GM12872 (cell line): ENCODE data around the gene LAS1L.

ENCODE experiments used
- TF ChIP-seq, protein P1 (sequence below): IDR thresholded peaks from 3 replicates; pipeline ENCODE4 v1.5.1; 2011; ENCODE audit warnings: low read depth, mild to moderate bottlenecking, low read length, moderate library complexity; ENCODE audit not compliant: insufficient read depth

LAS1L gene

DNA sequence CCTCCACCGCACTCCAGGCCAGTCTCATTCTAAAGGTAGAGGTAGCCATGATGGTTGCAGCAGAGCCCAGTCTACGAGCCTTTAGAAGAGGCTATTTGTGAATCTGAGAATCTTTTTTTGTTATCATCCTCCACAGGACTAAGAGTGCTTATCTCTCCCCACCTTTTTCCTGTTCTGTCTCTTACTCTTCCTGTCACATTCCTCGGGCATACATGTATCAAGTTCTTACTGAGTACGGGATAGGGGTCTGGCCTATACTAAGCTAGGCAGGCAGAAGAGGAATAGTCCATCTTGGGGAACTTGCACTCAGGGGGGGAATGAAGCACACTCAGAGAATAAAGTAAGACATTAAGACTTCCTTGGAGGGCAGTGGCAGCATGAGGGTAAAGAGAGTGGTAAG is 25.7 kb downstream of the LAS1L start:
- TF ChIP-seq, protein P1, sequence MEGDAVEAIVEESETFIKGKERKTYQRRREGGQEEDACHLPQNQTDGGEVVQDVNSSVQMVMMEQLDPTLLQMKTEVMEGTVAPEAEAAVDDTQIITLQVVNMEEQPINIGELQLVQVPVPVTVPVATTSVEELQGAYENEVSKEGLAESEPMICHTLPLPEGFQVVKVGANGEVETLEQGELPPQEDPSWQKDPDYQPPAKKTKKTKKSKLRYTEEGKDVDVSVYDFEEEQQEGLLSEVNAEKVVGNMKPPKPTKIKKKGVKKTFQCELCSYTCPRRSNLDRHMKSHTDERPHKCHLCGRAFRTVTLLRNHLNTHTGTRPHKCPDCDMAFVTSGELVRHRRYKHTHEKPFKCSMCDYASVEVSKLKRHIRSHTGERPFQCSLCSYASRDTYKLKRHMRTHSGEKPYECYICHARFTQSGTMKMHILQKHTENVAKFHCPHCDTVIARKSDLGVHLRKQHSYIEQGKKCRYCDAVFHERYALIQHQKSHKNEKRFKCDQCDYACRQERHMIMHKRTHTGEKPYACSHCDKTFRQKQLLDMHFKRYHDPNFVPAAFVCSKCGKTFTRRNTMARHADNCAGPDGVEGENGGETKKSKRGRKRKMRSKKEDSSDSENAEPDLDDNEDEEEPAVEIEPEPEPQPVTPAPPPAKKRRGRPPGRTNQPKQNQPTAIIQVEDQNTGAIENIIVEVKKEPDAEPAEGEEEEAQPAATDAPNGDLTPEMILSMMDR = no peak

DNA sequence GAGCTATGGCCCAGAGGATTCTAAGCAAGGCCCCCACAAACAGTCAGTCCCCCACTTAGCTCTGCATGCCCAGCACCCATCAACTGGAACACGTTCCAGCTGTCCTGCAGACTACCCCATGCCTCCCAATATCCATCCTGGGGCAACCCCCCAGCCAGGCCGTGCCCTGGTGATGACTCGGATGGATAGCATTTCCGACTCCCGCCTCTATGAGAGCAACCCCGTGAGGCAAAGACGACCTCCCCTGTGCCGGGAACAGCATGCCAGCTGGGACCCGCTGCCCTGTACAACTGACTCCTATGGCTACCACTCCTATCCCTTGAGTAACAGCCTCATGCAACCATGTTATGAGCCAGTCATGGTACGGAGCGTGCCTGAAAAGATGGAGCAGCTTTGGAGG is 32.0 kb downstream of the LAS1L start:
- TF ChIP-seq, protein P1 = no peak

DNA sequence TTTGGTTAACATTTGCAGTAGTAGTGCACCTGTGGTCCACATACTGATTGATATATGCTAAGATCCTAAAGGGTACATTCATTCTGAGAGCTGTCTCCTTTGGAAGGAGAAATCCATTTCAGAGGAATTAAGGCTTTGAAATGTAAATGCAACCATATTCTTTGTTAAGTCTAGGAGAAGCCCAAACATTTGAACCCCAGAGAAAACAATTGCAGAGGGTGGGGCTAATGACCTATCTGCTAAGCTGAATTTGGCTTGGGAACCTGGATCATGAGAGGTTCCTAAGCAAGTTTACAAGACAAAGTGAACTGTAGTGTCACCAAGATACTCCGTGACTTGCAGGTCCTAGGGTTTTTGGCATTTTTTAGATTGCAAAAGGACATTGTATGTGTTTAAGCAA is 41.2 kb downstream of the LAS1L start:
- TF ChIP-seq, protein P1 = no peak

DNA sequence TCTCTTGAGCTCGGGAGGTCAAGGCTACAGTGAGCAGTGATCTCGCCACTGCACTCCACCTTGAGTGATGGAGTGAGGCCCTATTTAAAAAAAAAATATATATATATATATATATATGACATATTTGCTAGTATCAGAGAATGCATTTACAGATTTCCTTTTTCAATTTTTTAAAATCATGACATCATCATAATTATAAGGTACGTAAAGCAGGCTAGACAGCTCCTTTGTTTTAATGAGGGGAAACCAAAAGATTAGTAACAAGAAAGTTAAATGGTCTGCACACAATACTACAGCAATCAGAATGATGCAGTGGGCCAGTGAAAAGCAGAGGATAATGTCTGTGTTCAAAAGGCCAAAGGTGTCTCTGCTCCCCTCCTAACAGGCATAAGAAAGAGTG is 43.0 kb downstream of the LAS1L start:
- TF ChIP-seq, protein P1 = no peak

DNA sequence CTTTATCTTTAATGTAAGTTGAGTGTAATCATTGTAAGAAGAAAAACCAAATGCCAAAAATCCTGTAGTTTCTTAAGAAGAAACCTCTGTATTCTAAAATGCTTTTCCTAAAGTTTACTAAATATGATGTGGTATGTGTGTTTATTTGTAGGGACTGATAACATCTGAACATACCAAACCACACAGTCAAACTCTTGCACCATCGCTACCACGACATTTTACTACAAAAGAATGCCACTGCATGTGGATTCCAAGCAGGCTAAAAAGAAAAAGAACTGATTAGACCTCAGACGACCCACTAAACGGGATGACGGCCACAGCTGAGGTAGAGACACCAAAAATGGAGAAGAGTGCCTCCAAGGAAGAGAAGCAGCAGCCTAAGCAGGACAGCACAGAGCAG is 46.1 kb downstream of the LAS1L start:
- TF ChIP-seq, protein P1 = no peak

DNA sequence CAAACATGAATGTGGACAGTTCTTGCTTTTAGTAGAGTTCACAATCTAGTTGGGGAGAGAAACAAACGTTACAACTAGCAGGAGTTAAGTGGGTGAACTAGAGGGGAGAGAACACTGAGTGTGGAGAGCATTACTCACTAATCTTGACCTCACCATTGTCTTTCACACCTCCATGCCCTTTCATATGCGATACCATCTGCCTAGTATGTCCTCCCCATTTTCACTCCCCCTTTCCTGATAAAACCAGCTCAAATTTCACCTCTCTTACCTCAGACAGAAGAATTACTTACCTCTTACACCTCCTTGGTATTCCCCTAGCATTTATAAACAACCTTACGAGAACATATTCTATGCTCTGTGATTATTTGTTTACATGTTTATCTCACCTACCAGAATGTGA is 53.6 kb downstream of the LAS1L start:
- TF ChIP-seq, protein P1 = no peak

DNA sequence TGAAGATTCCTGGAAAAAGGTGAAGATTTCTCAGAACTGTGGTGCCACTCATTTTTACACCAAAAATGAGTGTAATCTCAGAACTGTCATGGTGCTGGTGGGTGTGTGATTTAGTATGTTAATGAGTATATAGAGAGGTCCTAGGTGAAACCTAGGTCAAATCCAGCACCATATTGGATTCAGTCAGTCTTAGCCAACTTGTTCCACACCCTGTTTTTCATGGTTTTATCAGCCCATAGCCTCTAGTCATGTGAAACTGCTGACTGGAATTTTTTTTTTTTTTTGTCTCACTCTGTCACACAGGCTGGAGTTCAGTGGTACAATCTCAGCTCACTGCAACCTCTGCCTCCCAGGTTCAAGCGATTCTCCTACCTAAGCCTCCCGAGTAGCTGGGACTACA is 58.0 kb downstream of the LAS1L start:
- TF ChIP-seq, protein P1 = no peak

DNA sequence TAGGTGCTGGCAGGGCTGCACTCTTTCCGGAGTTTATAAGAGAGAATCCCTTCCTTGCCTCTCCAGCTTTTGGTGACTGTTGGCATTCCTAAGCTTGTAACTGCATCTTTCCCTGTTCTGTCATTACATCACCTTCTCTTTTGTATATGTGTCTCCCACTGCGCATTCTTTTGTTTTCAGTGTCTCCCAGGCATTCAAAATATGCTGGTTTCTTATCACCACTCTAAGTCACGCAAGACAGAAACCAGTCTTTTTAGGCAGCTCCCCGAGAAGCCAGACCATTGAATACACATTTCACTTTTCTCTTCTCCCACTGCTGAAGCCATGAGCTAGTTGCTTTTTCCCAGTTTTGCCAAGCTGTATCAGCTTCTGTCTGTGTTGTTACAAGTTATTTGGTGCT is 71.0 kb downstream of the LAS1L start:
- TF ChIP-seq, protein P1 = no peak
